Progenitor cell of endocrine pancreas (in vitro differentiated cells): ENCODE results near the gene SLC15A1. TPM values are rescaled to one million over a fixed set of nuclear protein-coding genes. Genes with fewer than 3 reads are reported as not detected.

Experiments
- DNase-seq: peaks from one replicate; pipeline ENCODE4 v3.0.0; 2021; ENCODE audit warnings: low spot score; ENCODE audit not compliant: unreplicated experiment
- H3K27ac Mint-ChIP-seq: 2 replicates; pipeline ENCODE4 v1.8.0; 2021; ENCODE audit warnings: mild to moderate bottlenecking, moderate library complexity, mixed read lengths
- H3K27me3 Mint-ChIP-seq: 2 replicates; pipeline ENCODE4 v1.8.0; 2021; ENCODE audit warnings: mixed read lengths
- H3K36me3 Mint-ChIP-seq: 2 replicates; pipeline ENCODE4 v1.8.0; 2022; ENCODE audit warnings: mixed read lengths; ENCODE audit not compliant: insufficient read depth
- H3K4me1 Mint-ChIP-seq: 2 replicates; pipeline ENCODE4 v1.8.0; 2021; ENCODE audit warnings: low read depth, mixed read lengths
- H3K4me3 Mint-ChIP-seq: 2 replicates; pipeline ENCODE4 v1.8.0; 2021; ENCODE audit warnings: low read depth, mild to moderate bottlenecking, moderate library complexity, mixed read lengths
- H3K9me3 Mint-ChIP-seq: 2 replicates; pipeline ENCODE4 v1.8.0; 2021; ENCODE audit warnings: low read depth, mixed read lengths
- CTCF ChIP-seq: fragments of 200-600 bp; sonication (generic); IDR thresholded peaks from one replicate; pipeline ENCODE4 v1.5.0; 2021; ENCODE audit warnings: antibody characterized with exemption, mild to moderate bottlenecking; ENCODE audit not compliant: unreplicated experiment
- total RNA-seq: library from RNA; stranded (reverse); gene quantifications from 2 replicates; pipeline ENCODE4 v1.2.1, GENCODE V29; 2021

SLC15A1 gene
- total RNA-seq, 1 donor from 2014 or later, result 0.53 TPM

GRCh38 chr13:98721825-98722510 is 30.5 kb downstream of the SLC15A1 start:
- Mint-ChIP-seq H3K36me3 (no peaks in the 10 kb centered on the region), H3K4me1 (no peaks in the 10 kb centered on the region), H3K27ac (no peak overlapping the region)

GRCh38 chr13:98719527-98720250 is 32.8 kb downstream of the SLC15A1 start:
- no peak for DNase-seq
- Mint-ChIP-seq H3K36me3 (no peaks in the 10 kb centered on the region), H3K27me3 (peaks cover 2% of the 10 kb centered on the region), H3K9me3 (no peaks in the 10 kb centered on the region), H3K4me1 (no peaks in the 10 kb centered on the region), H3K27ac (no peak overlapping the region), H3K4me3 (no peak overlapping the region)
- TF ChIP-seq CTCF, result no peak

More at GRCh38 chr13:98721825-98722510, 30.5 kb downstream of the SLC15A1 start:
- TF ChIP-seq CTCF, result no peak
- Mint-ChIP-seq H3K9me3 (no peaks in the 10 kb centered on the region), H3K27me3 (peaks cover 13% of the 10 kb centered on the region), H3K4me3 (no peak overlapping the region)
- no peak for DNase-seq

- H3K27me3 Mint-ChIP-seq, result peaks cover 2% of the 10 kb centered on the region
- H3K9me3 Mint-ChIP-seq, result no peaks in the 10 kb centered on the region
- no peak overlapping the region for H3K4me3 Mint-ChIP-seq
- TF ChIP-seq CTCF, result no peak
- H3K27ac Mint-ChIP-seq, result no peak overlapping the region
- H3K4me1 Mint-ChIP-seq, result no peaks in the 10 kb centered on the region
- H3K36me3 Mint-ChIP-seq, result no peaks in the 10 kb centered on the region
- no peak for DNase-seq
Observed at GRCh38 chr13:98717891-98718290, 34.6 kb downstream of the SLC15A1 start.

- DNase-seq, result no peak
- H3K27ac Mint-ChIP-seq, result no peak overlapping the region
- no peaks in the 10 kb centered on the region for H3K36me3 Mint-ChIP-seq
- no peaks in the 10 kb centered on the region for H3K4me1 Mint-ChIP-seq
- H3K9me3 Mint-ChIP-seq, result no peaks in the 10 kb centered on the region
- H3K27me3 Mint-ChIP-seq, result peaks cover 2% of the 10 kb centered on the region
- no peak overlapping the region for H3K4me3 Mint-ChIP-seq
- no peak for TF ChIP-seq CTCF
Observed at GRCh38 chr13:98717256-98717655, 35.2 kb downstream of the SLC15A1 start.

GRCh38 chr13:98710521-98710920 is 42.0 kb downstream of the SLC15A1 start:
- Mint-ChIP-seq H3K27ac (no peak overlapping the region), H3K4me3 (no peak overlapping the region), H3K4me1 (peaks cover 5% of the 10 kb centered on the region), H3K9me3 (no peaks in the 10 kb centered on the region), H3K27me3 (peaks cover 6% of the 10 kb centered on the region), H3K36me3 (no peaks in the 10 kb centered on the region)
- TF ChIP-seq CTCF, result no peak
- DNase-seq, result no peak
